ENCODE measurements around the gene TPPP.
"Not testable (repeated sequence)": the region's sequence is repeated elsewhere in the genome, so short reads cannot be mapped to it uniquely, and the experiment has no call there.

Gene TPPP

DNA sequence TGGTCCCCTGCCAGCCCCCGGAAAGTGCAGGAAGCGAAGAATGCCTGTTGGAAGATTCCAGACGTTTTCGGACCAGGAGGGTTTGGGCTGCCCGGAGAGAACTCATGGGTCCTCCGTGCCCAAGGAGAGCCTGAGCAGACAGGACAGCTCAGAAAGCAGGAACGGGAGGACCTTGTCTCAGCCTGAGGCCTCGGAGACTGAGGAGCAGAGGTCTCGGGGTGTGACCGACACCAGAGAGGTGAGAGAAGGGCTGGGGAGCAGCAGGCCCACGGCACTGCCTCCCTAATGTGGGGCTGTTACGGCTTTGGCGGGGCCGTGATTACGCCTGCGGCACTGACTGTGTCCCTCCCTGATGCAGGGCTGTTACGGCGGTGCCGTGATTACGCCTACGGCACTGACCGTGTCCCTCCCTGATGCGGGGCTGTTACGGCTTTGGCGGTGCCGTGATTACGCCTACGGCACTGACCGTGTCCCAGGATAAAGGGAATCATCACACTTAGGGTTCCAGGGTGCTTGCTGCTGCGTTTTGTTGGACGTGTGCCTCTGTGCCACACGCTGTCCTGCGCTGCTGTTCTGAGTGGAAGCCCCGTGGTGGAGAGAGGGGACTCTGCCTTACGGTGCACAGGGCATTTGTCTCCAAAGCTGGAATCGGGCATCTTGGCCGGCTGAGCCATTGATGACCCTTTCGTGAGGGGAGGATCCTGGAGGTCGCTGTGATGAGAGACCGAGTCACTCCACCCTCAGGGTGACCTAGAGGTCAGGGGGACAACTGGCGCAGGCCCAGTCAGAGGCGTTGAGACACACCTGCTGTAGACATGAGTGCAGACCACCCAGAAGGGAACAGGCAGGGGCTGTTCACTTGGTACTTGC lies 55.3 kb downstream of the TPPP start:
- no peaks in the 10 kb centered on the region for H3K27me3 ChIP-seq (ENCODE audit: control insufficient read depth, insufficient read depth, low read length, poor library complexity, severe bottlenecking)
- no peak overlapping the region for H3K4me3 ChIP-seq (ENCODE audit: insufficient read depth, low read depth, low read length)
- H3K36me3 ChIP-seq (ENCODE audit: control insufficient read depth, insufficient read depth, low read length) = peaks cover 54% of the 10 kb centered on the region
- 96% methylated on average over 42 of the region's 42 CpGs for WGBS, 2 experiments
- no peak overlapping the region for H3K27ac ChIP-seq (ENCODE audit: insufficient read depth, low read depth, low read length, poor library complexity, severe bottlenecking)
- H3K9me3 ChIP-seq (ENCODE audit: control insufficient read depth, low read length) = no peaks in the 10 kb centered on the region
- H3K4me1 ChIP-seq (ENCODE audit: control insufficient read depth, insufficient read depth, low read length) = no peaks in the 10 kb centered on the region

DNA sequence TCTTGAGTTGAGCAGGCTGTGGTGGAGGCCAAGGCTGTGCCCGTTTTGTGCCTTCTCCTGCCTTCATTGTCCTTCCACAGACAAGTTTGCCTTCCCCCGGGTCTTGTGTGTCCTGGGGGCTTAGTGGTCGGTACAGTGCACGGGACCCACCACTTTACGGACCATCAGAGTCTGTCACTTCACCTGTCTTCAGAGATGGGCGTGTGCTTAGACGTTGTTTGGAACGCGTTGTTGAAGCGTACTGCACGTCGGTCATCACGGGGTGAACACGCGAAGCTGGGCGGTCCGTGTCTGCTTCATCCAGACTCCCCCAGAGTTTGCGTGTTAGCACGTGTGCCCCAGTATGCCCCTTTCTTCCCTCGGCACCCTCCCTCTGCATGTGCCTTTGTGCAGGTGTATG lies 56.2 kb downstream of the TPPP start:
- Histone ChIP-seq H3K36me3 (ENCODE audit: control insufficient read depth, insufficient read depth, low read length) (peaks cover 53% of the 10 kb centered on the region), H3K9me3 (ENCODE audit: control insufficient read depth, low read length) (no peaks in the 10 kb centered on the region), H3K4me1 (ENCODE audit: control insufficient read depth, insufficient read depth, low read length) (no peaks in the 10 kb centered on the region), H3K27me3 (ENCODE audit: control insufficient read depth, insufficient read depth, low read length, poor library complexity, severe bottlenecking) (no peaks in the 10 kb centered on the region), H3K27ac (ENCODE audit: insufficient read depth, low read depth, low read length, poor library complexity, severe bottlenecking) (no peak overlapping the region), H3K4me3 (ENCODE audit: insufficient read depth, low read depth, low read length) (no peak overlapping the region)
- 96 to 97% methylated on average over 20 of the region's 20 CpGs for WGBS, 2 experiments

DNA sequence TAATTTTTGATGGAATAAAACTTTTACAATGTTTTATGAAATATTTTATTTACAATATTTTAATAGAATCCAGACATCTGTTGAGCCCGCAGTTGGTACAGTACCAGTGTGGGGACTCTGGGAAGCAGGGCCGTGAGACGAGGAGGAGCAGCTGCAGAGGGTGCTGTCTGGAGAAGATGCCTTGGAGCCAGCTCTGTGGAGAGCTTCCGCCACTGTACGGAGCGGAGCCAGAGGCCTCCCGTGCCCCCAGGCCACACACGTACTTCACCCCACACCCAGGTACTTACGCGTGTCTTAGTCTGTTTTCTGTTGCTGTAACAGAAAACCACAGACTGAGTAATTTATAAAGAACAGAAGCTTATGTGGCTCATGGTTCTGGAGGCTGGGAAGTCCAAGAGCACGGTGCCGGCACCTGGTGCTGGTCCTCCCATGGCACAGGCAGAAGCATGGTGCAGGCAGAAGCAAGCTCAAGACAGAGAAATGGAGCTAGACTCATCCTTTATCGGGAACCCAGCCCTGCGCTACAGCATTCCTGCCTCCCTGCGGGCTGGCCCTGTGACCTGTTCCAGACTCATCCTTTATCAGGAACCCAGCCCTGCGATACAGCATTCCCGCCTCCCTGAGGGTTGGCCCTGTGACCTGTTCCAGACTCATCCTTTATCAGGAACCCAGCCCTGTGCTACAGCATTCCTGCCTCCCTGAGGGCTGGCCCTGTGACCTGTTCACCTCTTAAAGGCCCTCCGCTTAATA lies 57.7 kb downstream of the TPPP start:
- Histone ChIP-seq H3K9me3 (ENCODE audit: control insufficient read depth, low read length) (no peaks in the 10 kb centered on the region), H3K27me3 (ENCODE audit: control insufficient read depth, insufficient read depth, low read length, poor library complexity, severe bottlenecking) (no peaks in the 10 kb centered on the region), H3K27ac (ENCODE audit: insufficient read depth, low read depth, low read length, poor library complexity, severe bottlenecking) (no peak overlapping the region), H3K36me3 (ENCODE audit: control insufficient read depth, insufficient read depth, low read length) (peaks cover 40% of the 10 kb centered on the region), H3K4me1 (ENCODE audit: control insufficient read depth, insufficient read depth, low read length) (no peaks in the 10 kb centered on the region), H3K4me3 (ENCODE audit: insufficient read depth, low read depth, low read length) (no peak overlapping the region)
- WGBS, 2 experiments = 95 to 97% methylated on average over 18 of the region's 18 CpGs

DNA sequence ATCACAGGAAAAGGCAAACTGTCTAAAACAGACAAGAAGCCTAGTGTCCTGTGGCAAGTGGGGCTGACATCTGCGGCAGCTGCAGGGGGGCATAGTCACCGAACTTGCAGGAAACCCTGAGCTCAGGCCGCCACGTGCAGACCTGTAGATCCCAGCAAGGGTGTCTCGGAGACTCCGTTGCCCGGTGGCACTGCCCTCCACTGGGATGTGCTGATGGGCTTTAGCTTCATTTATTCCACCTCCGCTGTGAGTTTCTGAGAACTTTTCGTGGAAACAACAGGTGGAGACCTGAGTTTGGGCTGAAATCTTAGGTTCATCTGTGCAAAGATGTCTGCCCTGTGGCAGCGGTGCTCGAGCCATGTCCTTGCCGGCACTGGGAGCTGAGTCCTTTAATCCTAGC lies 59.0 kb downstream of the TPPP start:
- whole genome bisulfite sequencing, 2 experiments = 95 to 96% methylated on average over 12 of the region's 12 CpGs
- no peaks in the 10 kb centered on the region for H3K27me3 ChIP-seq (ENCODE audit: control insufficient read depth, insufficient read depth, low read length, poor library complexity, severe bottlenecking)
- no peak overlapping the region for H3K27ac ChIP-seq (ENCODE audit: insufficient read depth, low read depth, low read length, poor library complexity, severe bottlenecking)
- H3K9me3 ChIP-seq (ENCODE audit: control insufficient read depth, low read length) = no peaks in the 10 kb centered on the region
- no peaks in the 10 kb centered on the region for H3K4me1 ChIP-seq (ENCODE audit: control insufficient read depth, insufficient read depth, low read length)
- no peak overlapping the region for H3K4me3 ChIP-seq (ENCODE audit: insufficient read depth, low read depth, low read length)
- H3K36me3 ChIP-seq (ENCODE audit: control insufficient read depth, insufficient read depth, low read length) = peaks cover 27% of the 10 kb centered on the region

DNA sequence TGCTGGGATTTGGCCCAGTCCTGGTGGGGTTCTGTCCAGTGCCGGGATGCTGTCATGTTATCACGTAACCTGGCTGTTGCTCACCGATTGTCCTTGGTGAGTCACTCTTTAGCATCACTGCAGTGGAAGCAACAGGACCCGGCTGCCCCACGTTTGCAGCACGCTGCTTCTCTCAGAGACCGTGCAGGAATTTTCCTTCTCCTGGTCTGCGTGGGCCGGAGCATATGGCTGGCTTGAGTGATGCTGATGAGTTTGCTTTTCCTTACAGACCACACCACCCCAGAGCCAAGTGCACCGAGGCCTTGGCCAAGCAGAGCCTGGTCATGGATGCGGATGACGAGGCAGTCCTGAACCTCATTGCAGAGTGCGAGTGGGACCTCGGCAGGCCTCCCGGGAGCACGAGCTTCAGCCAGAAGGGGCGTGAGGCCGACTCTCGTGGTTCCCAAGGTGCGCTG lies 59.6 kb downstream of the TPPP start:
- Histone ChIP-seq H3K4me3 (ENCODE audit: insufficient read depth, low read depth, low read length) (no peak overlapping the region), H3K27me3 (ENCODE audit: control insufficient read depth, insufficient read depth, low read length, poor library complexity, severe bottlenecking) (no peaks in the 10 kb centered on the region), H3K4me1 (ENCODE audit: control insufficient read depth, insufficient read depth, low read length) (no peaks in the 10 kb centered on the region), H3K9me3 (ENCODE audit: control insufficient read depth, low read length) (no peaks in the 10 kb centered on the region), H3K36me3 (ENCODE audit: control insufficient read depth, insufficient read depth, low read length) (peaks cover 24% of the 10 kb centered on the region), H3K27ac (ENCODE audit: insufficient read depth, low read depth, low read length, poor library complexity, severe bottlenecking) (no peak overlapping the region)
- 90 to 93% methylated on average over 20 of the region's 20 CpGs for WGBS, 2 experiments

DNA sequence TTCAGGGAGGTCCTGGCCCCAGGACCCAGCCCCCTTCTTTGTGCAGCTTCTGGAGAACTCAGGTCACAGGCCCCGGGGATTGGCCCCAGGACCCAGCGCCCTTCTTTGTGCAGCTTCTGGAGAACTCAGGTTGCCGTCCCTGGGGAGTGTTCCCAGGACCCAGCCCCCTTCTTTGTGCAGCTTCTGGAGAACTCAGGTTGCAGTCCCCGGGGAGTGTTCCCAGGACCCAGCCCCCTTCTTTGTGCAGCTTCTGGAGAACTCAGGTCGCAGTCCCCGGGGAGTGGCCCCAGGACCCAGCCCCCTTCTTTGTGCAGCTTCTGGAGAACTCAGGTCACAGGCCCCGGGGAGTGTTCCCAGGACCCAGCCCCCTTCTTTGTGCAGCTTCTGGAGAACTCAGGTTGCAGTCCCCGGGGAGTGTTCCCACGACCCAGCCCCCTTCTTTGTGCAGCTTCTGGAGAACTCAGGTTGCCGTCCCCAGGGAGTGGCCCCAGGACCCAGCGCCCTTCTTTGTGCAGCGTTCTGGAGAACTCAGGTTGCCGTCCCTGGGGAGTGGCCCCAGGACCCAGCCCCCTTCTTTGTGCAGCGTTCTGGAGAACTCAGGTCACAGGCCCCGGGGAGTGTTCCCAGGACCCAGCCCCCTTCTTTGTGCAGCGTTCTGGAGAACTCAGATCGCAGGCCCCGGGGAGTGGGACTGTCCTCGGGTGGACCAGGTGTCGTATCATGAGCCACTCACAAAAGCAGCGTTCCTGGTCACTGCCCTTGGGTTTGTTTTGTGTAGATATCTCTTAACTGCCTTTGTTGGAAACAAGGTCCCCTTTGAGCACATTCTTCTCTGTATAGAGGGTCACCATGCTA lies 64.6 kb downstream of the TPPP start:
- WGBS, 2 experiments = 83 to 84% methylated on average over 21 of the region's 21 CpGs
- not testable (repeated sequence) for H3K4me1 ChIP-seq (ENCODE audit: control insufficient read depth, insufficient read depth, low read length); H3K4me3 ChIP-seq (ENCODE audit: insufficient read depth, low read depth, low read length); H3K9me3 ChIP-seq (ENCODE audit: control insufficient read depth, low read length); H3K27ac ChIP-seq (ENCODE audit: insufficient read depth, low read depth, low read length, poor library complexity, severe bottlenecking); H3K27me3 ChIP-seq (ENCODE audit: control insufficient read depth, insufficient read depth, low read length, poor library complexity, severe bottlenecking)
- H3K36me3 ChIP-seq (ENCODE audit: control insufficient read depth, insufficient read depth, low read length) = peaks cover 21% of the 10 kb centered on the region

DNA sequence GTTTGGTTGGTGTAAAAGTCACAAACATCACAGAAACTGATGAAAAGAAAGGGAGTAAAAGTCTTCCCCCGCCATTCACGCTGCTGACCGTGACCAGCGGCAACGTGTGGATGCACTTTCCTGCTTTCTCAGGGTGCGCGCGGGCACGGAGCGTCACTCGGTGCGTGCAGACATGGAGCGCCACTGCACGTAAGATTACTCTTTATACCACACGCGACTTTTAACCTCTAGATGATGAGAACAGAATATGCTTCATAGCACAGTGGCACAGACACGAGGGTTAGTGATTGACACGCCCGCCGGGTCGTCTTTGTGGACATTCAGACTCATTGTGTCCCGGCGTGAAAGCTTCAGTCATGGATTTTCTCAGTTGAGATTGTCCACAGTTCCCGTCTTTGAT lies 65.3 kb downstream of the TPPP start:
- Histone ChIP-seq H3K36me3 (ENCODE audit: control insufficient read depth, insufficient read depth, low read length) (peaks cover 26% of the 10 kb centered on the region), H3K4me3 (ENCODE audit: insufficient read depth, low read depth, low read length) (no peak overlapping the region)

DNA sequence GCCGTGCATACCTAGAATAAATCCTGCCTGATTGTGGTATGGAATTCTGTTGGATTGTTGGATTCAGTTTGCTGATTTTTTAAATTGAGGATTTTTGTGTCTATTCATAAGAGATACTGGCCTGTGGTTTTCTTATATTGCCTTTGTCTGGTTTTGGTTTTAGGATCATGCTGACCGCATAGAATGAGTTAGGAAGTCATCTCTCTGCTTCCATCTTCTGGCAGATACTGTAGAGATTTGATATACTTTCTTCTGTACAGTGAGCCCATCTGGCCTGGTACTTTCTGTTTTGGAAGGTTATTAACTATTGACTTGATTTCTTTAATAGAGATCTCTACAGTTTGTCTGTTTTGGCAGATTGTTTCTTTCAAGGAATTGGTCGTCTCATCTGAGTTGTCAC lies 66.3 kb downstream of the TPPP start:
- H3K4me1 ChIP-seq (ENCODE audit: control insufficient read depth, insufficient read depth, low read length) = no peaks in the 10 kb centered on the region
- no peak overlapping the region for H3K27ac ChIP-seq (ENCODE audit: insufficient read depth, low read depth, low read length, poor library complexity, severe bottlenecking)
- H3K27me3 ChIP-seq (ENCODE audit: control insufficient read depth, insufficient read depth, low read length, poor library complexity, severe bottlenecking) = no peaks in the 10 kb centered on the region
- no peaks in the 10 kb centered on the region for H3K9me3 ChIP-seq (ENCODE audit: control insufficient read depth, low read length)
- H3K36me3 ChIP-seq (ENCODE audit: control insufficient read depth, insufficient read depth, low read length) = peaks cover 27% of the 10 kb centered on the region
- 89 to 99% methylated on average over 3 of the region's 3 CpGs for WGBS, 2 experiments
- no peak overlapping the region for H3K4me3 ChIP-seq (ENCODE audit: insufficient read depth, low read depth, low read length)

More for the DNA sequence above, 65.3 kb downstream of the TPPP start:
- Histone ChIP-seq H3K4me1 (ENCODE audit: control insufficient read depth, insufficient read depth, low read length) (no peaks in the 10 kb centered on the region), H3K27me3 (ENCODE audit: control insufficient read depth, insufficient read depth, low read length, poor library complexity, severe bottlenecking) (no peaks in the 10 kb centered on the region), H3K27ac (ENCODE audit: insufficient read depth, low read depth, low read length, poor library complexity, severe bottlenecking) (no peak overlapping the region), H3K9me3 (ENCODE audit: control insufficient read depth, low read length) (no peaks in the 10 kb centered on the region)
- WGBS, 2 experiments = 95% methylated on average over 24 of the region's 24 CpGs

DNA sequence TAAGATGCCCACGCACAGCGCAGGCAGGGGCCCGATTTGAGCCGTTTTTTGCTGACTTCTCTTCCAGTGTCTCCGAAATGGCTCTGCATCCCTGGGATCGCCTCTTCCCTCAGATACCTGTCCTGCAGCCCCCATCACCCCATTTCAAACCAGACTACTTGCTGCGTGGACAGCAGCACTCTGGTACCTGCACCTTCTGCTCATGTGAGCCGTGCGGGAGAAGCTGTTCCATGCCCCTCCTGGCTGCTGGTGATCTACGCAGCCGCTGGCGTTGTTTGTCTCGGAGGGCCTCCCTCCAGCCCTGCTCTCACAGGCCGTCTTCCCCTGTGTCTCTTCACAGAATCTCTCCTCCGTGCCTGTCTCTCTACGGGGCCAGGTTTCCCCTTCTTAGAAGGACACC lies 67.6 kb downstream of the TPPP start:
- 94 to 95% methylated on average over 16 of the region's 16 CpGs for WGBS, 2 experiments
- H3K36me3 ChIP-seq (ENCODE audit: control insufficient read depth, insufficient read depth, low read length) = peaks cover 36% of the 10 kb centered on the region

DNA sequence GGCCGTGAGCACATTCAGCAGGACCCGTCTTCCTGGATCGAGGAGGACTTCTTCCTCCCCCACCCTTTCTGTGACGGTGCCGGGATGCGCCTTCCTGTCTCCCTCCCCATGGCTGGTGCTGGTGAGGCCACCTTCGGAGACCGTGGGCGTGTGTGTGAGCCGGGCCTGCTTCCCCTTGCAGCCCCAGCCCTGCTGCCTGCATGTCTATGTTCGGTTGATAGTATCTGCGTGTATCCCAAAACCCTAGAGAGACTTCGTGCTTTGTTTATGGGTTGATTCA lies 68.3 kb downstream of the TPPP start:
- no peak overlapping the region for H3K27ac ChIP-seq (ENCODE audit: insufficient read depth, low read depth, low read length, poor library complexity, severe bottlenecking)
- no peak overlapping the region for H3K4me3 ChIP-seq (ENCODE audit: insufficient read depth, low read depth, low read length)
- H3K36me3 ChIP-seq (ENCODE audit: control insufficient read depth, insufficient read depth, low read length) = peaks cover 43% of the 10 kb centered on the region
- H3K9me3 ChIP-seq (ENCODE audit: control insufficient read depth, low read length) = no peaks in the 10 kb centered on the region
- 93 to 94% methylated on average over 13 of the region's 13 CpGs for WGBS, 2 experiments
- H3K27me3 ChIP-seq (ENCODE audit: control insufficient read depth, insufficient read depth, low read length, poor library complexity, severe bottlenecking) = no peaks in the 10 kb centered on the region
- no peaks in the 10 kb centered on the region for H3K4me1 ChIP-seq (ENCODE audit: control insufficient read depth, insufficient read depth, low read length)

More for the DNA sequence above, 67.6 kb downstream of the TPPP start:
- Histone ChIP-seq H3K4me1 (ENCODE audit: control insufficient read depth, insufficient read depth, low read length) (no peaks in the 10 kb centered on the region), H3K27ac (ENCODE audit: insufficient read depth, low read depth, low read length, poor library complexity, severe bottlenecking) (no peak overlapping the region), H3K9me3 (ENCODE audit: control insufficient read depth, low read length) (no peaks in the 10 kb centered on the region), H3K4me3 (ENCODE audit: insufficient read depth, low read depth, low read length) (no peak overlapping the region), H3K27me3 (ENCODE audit: control insufficient read depth, insufficient read depth, low read length, poor library complexity, severe bottlenecking) (no peaks in the 10 kb centered on the region)

Data from ectodermal cell (in vitro differentiated cells).